ENCODE results near the gene TESK2.

The TESK2 gene

DNA sequence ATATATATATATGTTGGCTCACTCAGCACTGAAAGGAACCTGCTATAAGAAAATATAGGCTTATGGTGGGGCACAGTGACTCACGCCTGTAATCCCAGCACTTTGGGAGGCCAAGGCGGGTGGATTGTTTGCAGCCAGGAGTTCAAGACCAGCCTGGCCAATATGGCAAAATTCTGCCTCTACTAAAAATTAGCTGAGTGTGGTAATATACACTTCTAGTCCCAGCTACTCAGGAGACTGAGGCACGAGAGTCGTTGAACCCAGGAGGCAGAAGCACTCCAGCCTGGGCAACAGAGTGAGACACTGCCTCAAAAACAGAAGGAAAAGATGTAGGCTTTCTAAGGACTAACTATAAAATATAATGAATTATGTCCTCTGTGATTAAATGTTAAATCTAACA, 136.1 kb downstream of the TESK2 start:
- H3K4me1 ChIP-seq (ENCODE audit: control extremely low read depth in 1 of 4, control insufficient read depth in 4 of 4, insufficient read depth in 4 of 4, low read length in 3 of 4): peaks cover under 1 to 20% (median 7%) of the 10 kb centered on the region in 4 experiments
- peaks cover 0 to 3% (median 0%) of the 10 kb centered on the region in 4 experiments for H3K36me3 ChIP-seq (ENCODE audit: control insufficient read depth in 4 of 4, insufficient read depth in 4 of 4, low read length in 3 of 4)
- 100% methylated on average over 2 of the region's 4 CpGs for WGBS (ENCODE audit: insufficient coverage)
- H3K4me3 ChIP-seq (ENCODE audit: control insufficient read depth in 1 of 7, extremely low read depth in 1 of 7, insufficient read depth in 4 of 7, low read depth in 2 of 7, low read length in 6 of 7): no peak overlapping the region
- DNase-seq: no peak
- H3K27ac ChIP-seq (ENCODE audit: insufficient read depth in 1 of 2, low read depth in 1 of 2, low read length in 2 of 2, poor library complexity in 1 of 2, severe bottlenecking in 2 of 2): no peak overlapping the region
- ChIA-PET CTCF (interaction anchor here (1.6 to 11.4 kb wide), 4 partner anchors 14 to 190 kb away, joined by 5 to 190 read pairs (median 6); partner anchors contain the start of genes CCDC163, MUTYH, TESK2 and TOE1), POLR2A (no interaction called here)
- H3K9me3 ChIP-seq (ENCODE audit: control extremely low read depth in 1 of 5, control insufficient read depth in 4 of 5, insufficient read depth in 2 of 5, low read depth in 1 of 5, low read length in 4 of 5): no peaks in the 10 kb centered on the region
- no peaks in the 10 kb centered on the region for H3K27me3 ChIP-seq (replicated peaks in 2 of 5; ENCODE audit: control insufficient read depth in 4 of 5, insufficient read depth in 5 of 5, low read length in 4 of 5)

DNA sequence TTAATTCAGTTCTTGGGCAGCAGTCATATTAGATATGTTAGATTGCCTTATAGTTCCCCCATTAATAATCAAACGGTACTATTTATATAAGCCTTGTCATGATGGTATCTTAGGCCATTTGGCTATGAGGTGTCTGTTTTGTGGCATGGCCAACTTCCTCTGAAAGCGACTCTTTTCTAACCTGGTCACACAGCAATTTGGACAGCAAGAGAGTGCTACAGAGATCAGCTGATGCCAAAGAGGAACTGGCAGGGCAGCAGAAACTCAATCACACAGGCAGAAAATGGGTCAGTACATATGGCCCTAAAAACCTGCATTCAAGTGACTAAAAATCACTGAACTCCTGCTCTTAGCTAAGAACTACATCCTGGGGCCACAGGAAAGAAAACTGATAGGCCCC, 137.3 kb downstream of the TESK2 start:
- no peak for DNase-seq
- Histone ChIP-seq H3K4me1 (ENCODE audit: control extremely low read depth in 1 of 4, control insufficient read depth in 4 of 4, insufficient read depth in 4 of 4, low read length in 3 of 4) (peaks cover 0 to 20% (median 7%) of the 10 kb centered on the region in 4 experiments), H3K4me3 (ENCODE audit: control insufficient read depth in 1 of 7, extremely low read depth in 1 of 7, insufficient read depth in 4 of 7, low read depth in 2 of 7, low read length in 6 of 7) (no peak overlapping the region), H3K36me3 (ENCODE audit: control insufficient read depth in 4 of 4, insufficient read depth in 4 of 4, low read length in 3 of 4) (peaks cover 0 to 3% (median 0%) of the 10 kb centered on the region in 4 experiments), H3K27me3 (replicated peaks in 2 of 5; ENCODE audit: control insufficient read depth in 4 of 5, insufficient read depth in 5 of 5, low read length in 4 of 5) (no peaks in the 10 kb centered on the region), H3K27ac (ENCODE audit: insufficient read depth in 1 of 2, low read depth in 1 of 2, low read length in 2 of 2, poor library complexity in 1 of 2, severe bottlenecking in 2 of 2) (no peak overlapping the region), H3K9me3 (ENCODE audit: control extremely low read depth in 1 of 5, control insufficient read depth in 4 of 5, insufficient read depth in 2 of 5, low read depth in 1 of 5, low read length in 4 of 5) (no peaks in the 10 kb centered on the region)
- CTCF ChIA-PET: interaction anchor here (1.2 to 11.4 kb wide), 6 partner anchors 8 to 145 kb away, joined by 3 to 190 read pairs (median 5); partner anchors contain the start of genes CCDC163, MUTYH, TESK2 and TOE1
- POLR2A ChIA-PET: no interaction called here
- WGBS (ENCODE audit: insufficient coverage): 86% methylated on average over 1 of the region's 2 CpGs

GRCh38 chr1:45351508-45351907, 139.5 kb downstream of the TESK2 start:
- WGBS (ENCODE audit: insufficient coverage): 94% methylated on average over 5 of the region's 5 CpGs
- no peak overlapping the region for H3K4me3 ChIP-seq (ENCODE audit: control insufficient read depth in 1 of 7, extremely low read depth in 1 of 7, insufficient read depth in 4 of 7, low read depth in 2 of 7, low read length in 6 of 7)
- DNase-seq: no peak
- POLR2A ChIA-PET: no interaction called here
- H3K27ac ChIP-seq (ENCODE audit: insufficient read depth in 1 of 2, low read depth in 1 of 2, low read length in 2 of 2, poor library complexity in 1 of 2, severe bottlenecking in 2 of 2): no peak overlapping the region
- no peaks in the 10 kb centered on the region for H3K9me3 ChIP-seq (ENCODE audit: control extremely low read depth in 1 of 5, control insufficient read depth in 4 of 5, insufficient read depth in 2 of 5, low read depth in 1 of 5, low read length in 4 of 5)
- H3K27me3 ChIP-seq (replicated peaks in 2 of 5; ENCODE audit: control insufficient read depth in 4 of 5, insufficient read depth in 5 of 5, low read length in 4 of 5): no peaks in the 10 kb centered on the region
- H3K36me3 ChIP-seq (ENCODE audit: control insufficient read depth in 4 of 4, insufficient read depth in 4 of 4, low read length in 3 of 4): peaks cover 0 to 7% (median 2%) of the 10 kb centered on the region in 4 experiments
- CTCF ChIA-PET: interaction anchor here (0.8 to 6.9 kb wide), 4 partner anchors 8 to 141 kb away, joined by 3 to 46 read pairs (median 19); partner anchors contain the start of genes MUTYH and TOE1
- peaks cover 0 to 20% (median 7%) of the 10 kb centered on the region in 4 experiments for H3K4me1 ChIP-seq (ENCODE audit: control extremely low read depth in 1 of 4, control insufficient read depth in 4 of 4, insufficient read depth in 4 of 4, low read length in 3 of 4)

DNA sequence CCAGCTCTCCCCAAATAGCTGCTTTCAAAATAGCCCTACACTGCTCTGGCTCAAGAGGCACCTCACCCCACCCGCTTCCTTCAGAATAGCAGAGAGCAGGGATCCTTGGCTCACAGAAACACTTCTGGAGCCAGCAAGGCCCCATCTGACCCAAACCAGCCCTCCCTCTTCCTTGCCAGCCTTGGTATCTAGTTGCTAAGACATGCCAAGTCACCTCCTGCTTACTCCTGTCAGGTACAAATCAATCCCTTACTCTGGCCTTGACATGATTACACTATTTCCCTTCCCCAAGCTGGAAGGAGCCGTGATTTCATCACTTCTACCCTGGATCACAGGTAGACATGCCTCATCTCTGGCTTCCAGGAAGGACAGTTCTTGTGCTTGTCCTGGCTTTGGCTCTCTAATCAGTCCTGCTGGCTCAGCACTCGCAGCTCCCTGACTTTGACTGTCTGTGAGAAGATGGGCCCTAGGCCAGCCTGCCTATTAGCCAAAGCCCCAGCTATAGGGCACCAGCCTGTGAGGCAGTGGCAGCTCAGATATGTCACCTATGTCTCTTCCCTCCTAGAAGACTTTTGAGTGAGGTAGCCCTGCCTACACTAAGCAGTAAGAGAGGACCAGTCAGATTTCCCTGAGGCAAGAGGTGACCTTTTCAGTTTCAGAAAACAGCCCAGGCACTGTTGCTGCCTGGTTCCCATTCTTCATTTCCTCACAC, 141.8 kb downstream of the TESK2 start:
- peaks cover 2 to 27% (median 23%) of the 10 kb centered on the region in 4 experiments for H3K36me3 ChIP-seq (ENCODE audit: control insufficient read depth in 4 of 4, insufficient read depth in 4 of 4, low read length in 3 of 4)
- no peak overlapping the region for H3K27ac ChIP-seq (ENCODE audit: insufficient read depth in 1 of 2, low read depth in 1 of 2, low read length in 2 of 2, poor library complexity in 1 of 2, severe bottlenecking in 2 of 2)
- no peak for DNase-seq
- H3K4me3 ChIP-seq (ENCODE audit: control insufficient read depth in 1 of 7, extremely low read depth in 1 of 7, insufficient read depth in 4 of 7, low read depth in 2 of 7, low read length in 6 of 7): no peak overlapping the region
- peaks cover 0 to 16% (median 1%) of the 10 kb centered on the region in 4 experiments for H3K4me1 ChIP-seq (ENCODE audit: control extremely low read depth in 1 of 4, control insufficient read depth in 4 of 4, insufficient read depth in 4 of 4, low read length in 3 of 4)
- H3K9me3 ChIP-seq (ENCODE audit: control extremely low read depth in 1 of 5, control insufficient read depth in 4 of 5, insufficient read depth in 2 of 5, low read depth in 1 of 5, low read length in 4 of 5): no peaks in the 10 kb centered on the region
- 87% methylated on average over 2 of the region's 3 CpGs for WGBS (ENCODE audit: insufficient coverage)
- ChIA-PET POLR2A (interaction anchor here (1.3 kb wide), 1 partner anchor 9 kb away, joined by 6 read pairs; the partner anchor contains the start of genes MUTYH and TOE1), CTCF (interaction anchor here (0.8 to 6.9 kb wide), 10 partner anchors 10 to 336 kb away, joined by 3 to 46 read pairs (median 4); partner anchors contain the start of genes CCDC163, MMACHC, MUTYH and TOE1)
- H3K27me3 ChIP-seq (replicated peaks in 2 of 5; ENCODE audit: control insufficient read depth in 4 of 5, insufficient read depth in 5 of 5, low read length in 4 of 5): no peaks in the 10 kb centered on the region

DNA sequence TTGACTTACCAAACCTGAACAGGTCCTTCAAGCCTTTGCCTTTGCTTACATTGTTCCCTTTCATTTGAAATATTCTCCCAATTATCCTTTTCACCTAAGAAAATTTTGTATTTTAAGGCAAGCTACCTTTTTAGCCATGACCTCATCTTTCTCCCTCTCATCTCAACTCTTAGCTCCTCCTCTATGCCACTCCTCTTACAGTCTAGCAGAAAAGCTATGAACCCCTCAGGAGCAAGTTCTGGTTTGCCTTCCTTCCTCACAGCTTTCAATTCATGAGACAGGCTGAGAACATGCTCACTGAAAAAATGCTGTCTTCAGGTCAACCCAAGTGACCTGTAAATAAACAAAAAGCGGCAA, 142.4 kb downstream of the TESK2 start:
- H3K4me1 ChIP-seq (ENCODE audit: control extremely low read depth in 1 of 4, control insufficient read depth in 4 of 4, insufficient read depth in 4 of 4, low read length in 3 of 4): peaks cover 0 to 10% (median 1%) of the 10 kb centered on the region in 4 experiments
- 63% methylated on average over 1 of the region's 1 CpG for WGBS (ENCODE audit: insufficient coverage)
- no peaks in the 10 kb centered on the region for H3K9me3 ChIP-seq (ENCODE audit: control extremely low read depth in 1 of 5, control insufficient read depth in 4 of 5, insufficient read depth in 2 of 5, low read depth in 1 of 5, low read length in 4 of 5)
- H3K27ac ChIP-seq (ENCODE audit: insufficient read depth in 1 of 2, low read depth in 1 of 2, low read length in 2 of 2, poor library complexity in 1 of 2, severe bottlenecking in 2 of 2): no peak overlapping the region
- no peak overlapping the region for H3K4me3 ChIP-seq (ENCODE audit: control insufficient read depth in 1 of 7, extremely low read depth in 1 of 7, insufficient read depth in 4 of 7, low read depth in 2 of 7, low read length in 6 of 7)
- H3K27me3 ChIP-seq (replicated peaks in 2 of 5; ENCODE audit: control insufficient read depth in 4 of 5, insufficient read depth in 5 of 5, low read length in 4 of 5): no peaks in the 10 kb centered on the region
- CTCF ChIA-PET: interaction anchor here (0.8 to 6.9 kb wide), 10 partner anchors 9 to 336 kb away, joined by 3 to 46 read pairs (median 4); partner anchors contain the start of genes CCDC163, MMACHC, MUTYH and TOE1
- no peak for DNase-seq
- POLR2A ChIA-PET: interaction anchor here (1.3 kb wide), 1 partner anchor 8 kb away, joined by 6 read pairs; the partner anchor contains the start of genes MUTYH and TOE1
- peaks cover 3 to 32% (median 27%) of the 10 kb centered on the region in 4 experiments for H3K36me3 ChIP-seq (ENCODE audit: control insufficient read depth in 4 of 4, insufficient read depth in 4 of 4, low read length in 3 of 4)

DNA sequence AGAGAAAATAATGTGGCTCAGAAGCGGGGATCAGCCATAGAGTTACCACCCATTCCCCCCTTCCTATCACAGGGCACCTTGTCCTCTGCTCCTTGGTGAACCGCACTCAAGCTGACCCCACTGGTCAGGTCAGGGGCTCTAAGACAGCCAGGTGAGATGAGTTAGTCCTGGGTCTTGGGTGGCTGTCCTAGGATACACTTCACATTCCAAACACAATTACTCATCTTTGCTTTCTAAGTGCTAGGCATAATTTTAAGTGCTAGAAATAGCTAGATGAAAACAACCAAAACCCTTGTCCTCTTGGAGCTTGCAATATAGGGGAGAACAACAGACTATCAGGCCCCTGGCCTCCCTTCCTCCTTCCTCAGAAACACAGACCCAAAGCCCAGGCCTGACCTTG, 142.9 kb downstream of the TESK2 start:
- 100% methylated on average over 1 of the region's 2 CpGs for WGBS (ENCODE audit: insufficient coverage)
- no peak overlapping the region for H3K27ac ChIP-seq (ENCODE audit: insufficient read depth in 1 of 2, low read depth in 1 of 2, low read length in 2 of 2, poor library complexity in 1 of 2, severe bottlenecking in 2 of 2)

More for the DNA sequence above, 142.9 kb downstream of the TESK2 start:
- Histone ChIP-seq H3K4me1 (ENCODE audit: control extremely low read depth in 1 of 4, control insufficient read depth in 4 of 4, insufficient read depth in 4 of 4, low read length in 3 of 4) (peaks cover 0 to 7% (median 3%) of the 10 kb centered on the region in 4 experiments), H3K27me3 (replicated peaks in 2 of 5; ENCODE audit: control insufficient read depth in 4 of 5, insufficient read depth in 5 of 5, low read length in 4 of 5) (no peaks in the 10 kb centered on the region), H3K4me3 (ENCODE audit: control insufficient read depth in 1 of 7, extremely low read depth in 1 of 7, insufficient read depth in 4 of 7, low read depth in 2 of 7, low read length in 6 of 7) (no peak overlapping the region), H3K9me3 (ENCODE audit: control extremely low read depth in 1 of 5, control insufficient read depth in 4 of 5, insufficient read depth in 2 of 5, low read depth in 1 of 5, low read length in 4 of 5) (no peaks in the 10 kb centered on the region), H3K36me3 (ENCODE audit: control insufficient read depth in 4 of 4, insufficient read depth in 4 of 4, low read length in 3 of 4) (peaks cover 7 to 38% (median 33%) of the 10 kb centered on the region in 4 experiments)
- POLR2A ChIA-PET: interaction anchor here (1.3 kb wide), 1 partner anchor 8 kb away, joined by 6 read pairs; the partner anchor contains the start of genes MUTYH and TOE1
- DNase-seq: no peak
- CTCF ChIA-PET: interaction anchor here (1.0 to 6.9 kb wide), 7 partner anchors 8 to 335 kb away, joined by 3 to 46 read pairs (median 5); partner anchors contain the start of genes MMACHC, MUTYH, TOE1 and UROD
